GM18873 (cell line): ENCODE results near the gene ADSL.

ENCODE experiments used
- ATAC-seq: cut with Tn5 transposase; IDR thresholded peaks from one replicate; pipeline ENCODE4 v1.9.1; 2021; ENCODE audit warnings: mild to moderate bottlenecking, moderate library complexity, moderate number of reproducible peaks; ENCODE audit not compliant: unreplicated experiment, low FRiP score

Gene ADSL

DNA sequence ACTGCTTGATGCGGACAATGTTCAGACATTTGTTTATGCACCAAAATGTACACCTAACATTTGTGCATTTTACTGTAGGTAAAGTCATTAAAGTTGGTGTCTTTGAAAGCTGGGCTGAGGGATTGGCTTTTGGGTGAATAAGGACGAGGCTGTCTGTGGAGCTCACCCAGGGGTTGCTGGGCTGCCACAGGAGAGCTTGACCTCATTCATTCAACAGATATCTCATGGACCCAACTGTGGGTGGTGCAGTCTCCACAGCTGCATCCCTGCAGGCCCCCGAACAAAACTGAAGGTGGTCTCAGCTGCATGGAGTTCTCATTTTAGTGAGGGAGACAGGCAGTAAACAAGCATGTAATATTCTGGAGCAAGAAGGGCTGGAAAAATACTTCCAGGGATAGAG, 56.8 kb downstream of the ADSL start:
- ATAC-seq = no peak

DNA sequence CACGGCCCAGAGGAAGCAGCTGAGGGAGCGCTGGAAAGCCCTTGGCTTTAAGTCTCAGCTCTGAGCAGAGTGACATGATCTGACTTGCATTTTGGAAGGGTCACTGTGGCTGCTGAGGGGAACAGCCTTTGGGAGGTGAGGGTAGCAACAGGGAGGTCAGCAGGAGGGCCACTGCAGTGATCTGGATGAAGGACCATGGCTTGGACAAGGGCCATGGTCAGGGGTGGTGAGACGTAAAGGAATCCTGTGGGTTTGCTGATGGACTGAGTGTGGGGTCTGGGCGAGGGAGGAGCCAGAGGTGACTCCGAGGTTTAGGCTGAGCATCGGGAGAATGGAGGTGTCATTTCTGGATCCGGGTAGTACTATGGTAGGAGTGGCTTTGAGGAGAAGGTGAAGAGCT, 57.4 kb downstream of the ADSL start:
- ATAC-seq = no peak

DNA sequence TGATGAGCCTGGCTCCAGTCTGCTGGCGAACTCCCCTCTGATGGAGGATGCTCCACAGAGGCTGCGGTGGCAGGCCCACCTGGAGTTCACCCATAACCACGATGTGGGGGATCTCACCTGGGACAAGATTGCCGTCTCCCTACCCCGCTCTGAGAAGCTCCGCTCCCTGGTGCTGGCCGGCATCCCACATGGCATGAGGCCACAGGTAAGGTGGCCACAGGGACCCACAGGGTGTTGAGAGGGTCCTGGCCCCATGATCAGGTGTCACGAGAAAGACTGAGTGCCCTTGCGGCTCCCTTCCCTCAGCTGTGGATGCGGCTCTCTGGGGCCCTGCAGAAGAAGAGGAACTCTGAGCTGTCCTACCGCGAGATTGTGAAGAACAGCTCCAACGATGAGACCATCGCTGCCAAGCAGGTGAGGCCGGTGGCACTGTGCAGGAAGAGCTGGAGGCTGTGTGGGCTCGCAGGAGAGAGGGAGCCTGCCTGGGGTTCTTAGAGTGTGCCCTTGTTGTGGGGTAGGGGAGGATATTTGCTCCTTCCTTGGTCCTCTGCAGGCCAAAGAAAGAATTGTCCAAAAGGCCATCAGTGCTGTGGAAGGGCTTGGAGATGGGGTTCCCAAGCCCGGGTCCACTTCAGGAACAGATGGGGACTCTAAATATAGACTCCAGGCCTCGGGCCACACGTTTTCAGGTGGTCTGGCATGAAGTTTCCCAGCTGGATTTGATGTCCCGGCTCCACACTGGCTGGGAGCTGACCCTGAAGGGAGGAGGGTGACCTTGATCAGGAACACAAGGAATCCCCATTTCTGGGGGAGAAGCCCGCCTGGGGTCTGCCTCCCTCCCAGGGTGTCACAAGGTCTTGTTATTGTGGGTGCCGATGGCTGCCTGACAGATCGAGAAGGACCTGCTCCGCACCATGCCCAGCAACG, 58.2 kb downstream of the ADSL start:
- ATAC-seq = no peak

DNA sequence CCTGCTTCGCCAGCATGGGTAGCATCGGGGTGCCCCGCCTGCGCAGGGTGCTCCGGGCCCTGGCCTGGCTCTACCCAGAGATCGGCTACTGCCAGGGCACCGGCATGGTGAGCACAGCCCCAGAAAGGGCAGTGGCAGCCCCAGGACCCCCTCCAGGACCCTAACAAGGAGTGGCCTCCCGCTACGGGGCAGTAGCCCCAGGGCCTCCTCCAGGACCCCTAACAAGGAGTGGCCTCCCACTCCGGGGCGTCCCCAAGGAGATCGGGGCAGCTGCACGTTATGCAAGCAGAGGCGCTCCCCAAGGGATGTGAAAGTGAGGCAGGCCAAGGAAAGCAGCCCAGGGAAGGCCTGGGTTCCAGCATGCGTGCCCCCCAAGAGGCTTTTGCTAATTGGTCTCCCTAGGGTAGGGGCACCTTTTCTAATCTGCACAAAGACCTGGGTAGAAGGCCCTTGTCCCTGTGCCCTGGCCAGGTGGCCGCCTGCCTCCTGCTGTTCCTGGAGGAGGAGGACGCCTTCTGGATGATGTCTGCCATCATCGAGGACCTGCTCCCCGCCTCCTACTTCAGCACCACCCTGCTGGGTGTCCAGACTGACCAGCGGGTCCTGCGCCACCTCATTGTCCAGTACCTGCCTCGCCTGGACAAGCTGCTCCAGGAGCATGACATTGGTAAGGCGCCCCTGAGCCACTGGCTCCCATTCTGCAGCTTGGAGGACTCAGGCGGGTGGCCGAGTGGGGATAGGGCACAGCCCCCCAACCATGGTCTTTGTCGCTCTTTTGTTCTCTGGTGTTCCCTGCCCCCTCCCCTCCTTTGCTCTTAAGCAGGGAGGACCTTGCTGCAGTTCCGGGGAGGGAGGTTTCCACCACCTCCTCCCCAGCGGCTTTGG, 59.1 kb downstream of the ADSL start:
- ATAC-seq = no peak

DNA sequence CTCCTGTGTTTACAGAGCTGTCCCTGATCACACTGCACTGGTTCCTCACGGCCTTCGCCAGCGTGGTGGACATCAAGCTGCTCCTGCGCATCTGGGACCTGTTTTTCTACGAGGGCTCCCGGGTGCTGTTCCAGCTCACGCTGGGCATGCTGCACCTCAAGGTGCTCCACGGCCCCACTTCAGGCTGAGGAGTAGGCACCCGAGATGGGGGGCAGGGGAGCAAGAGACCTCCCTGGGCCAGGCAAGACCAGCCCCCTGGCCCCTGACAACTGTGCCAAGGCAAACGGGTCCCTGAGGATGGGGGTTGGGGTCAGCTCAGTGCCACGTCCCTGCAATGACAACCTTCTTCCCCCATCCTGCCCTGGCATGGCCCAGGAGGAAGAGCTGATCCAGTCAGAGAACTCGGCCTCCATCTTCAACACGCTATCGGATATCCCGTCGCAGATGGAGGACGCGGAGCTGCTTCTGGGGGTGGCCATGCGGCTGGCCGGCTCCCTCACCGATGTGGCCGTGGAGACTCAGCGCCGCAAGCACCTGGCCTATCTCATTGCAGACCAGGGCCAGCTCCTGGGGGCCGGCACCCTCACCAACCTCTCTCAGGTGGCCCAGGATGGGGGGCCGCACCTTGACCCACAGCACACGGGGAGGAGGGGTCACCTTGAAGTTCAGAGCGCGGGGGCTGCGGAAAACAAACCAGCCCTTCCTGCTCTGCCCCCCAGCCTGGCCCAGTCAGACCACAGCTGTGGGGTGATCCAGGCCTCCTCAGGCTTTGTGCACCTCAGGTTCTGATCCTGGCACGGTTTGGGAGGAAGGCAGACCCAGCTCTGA, 60.0 kb downstream of the ADSL start:
- ATAC-seq = no peak

DNA sequence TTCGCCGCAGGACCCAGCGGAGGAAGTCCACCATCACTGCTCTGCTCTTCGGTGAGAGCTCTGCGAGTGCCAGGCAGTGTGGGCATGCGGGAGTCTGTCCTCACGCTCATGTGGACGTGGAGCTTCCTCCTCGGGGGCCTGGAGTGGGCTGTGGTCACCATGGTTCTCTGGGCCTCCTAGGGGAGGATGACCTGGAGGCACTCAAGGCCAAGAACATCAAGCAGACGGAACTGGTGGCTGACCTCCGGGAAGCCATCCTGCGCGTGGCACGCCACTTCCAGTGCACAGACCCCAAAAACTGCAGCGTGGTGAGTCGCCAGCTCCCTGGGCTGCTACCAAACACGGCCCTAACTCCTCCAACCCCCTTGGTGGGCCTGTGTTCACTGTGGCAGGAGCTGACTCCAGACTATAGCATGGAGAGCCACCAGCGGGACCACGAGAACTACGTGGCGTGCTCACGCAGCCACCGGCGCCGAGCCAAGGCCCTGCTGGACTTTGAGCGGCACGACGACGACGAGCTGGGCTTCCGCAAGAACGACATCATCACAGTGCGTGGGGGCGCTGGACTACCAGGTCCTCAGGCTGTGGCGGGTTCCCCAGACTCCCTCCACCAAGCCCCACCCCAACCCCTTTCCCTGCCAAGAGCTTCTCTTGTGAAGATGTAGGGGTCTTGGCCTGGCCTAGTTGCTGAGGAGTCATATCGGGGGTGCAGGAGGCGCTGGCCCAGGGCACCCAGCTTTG, 60.9 kb downstream of the ADSL start:
- no peak for ATAC-seq

- no peak for ATAC-seq
Observed at GRCh38 chr22:40407831-40408717, 61.8 kb downstream of the ADSL start.

- no peak for ATAC-seq
Observed at GRCh38 chr22:40408718-40409612, 62.7 kb downstream of the ADSL start.

DNA sequence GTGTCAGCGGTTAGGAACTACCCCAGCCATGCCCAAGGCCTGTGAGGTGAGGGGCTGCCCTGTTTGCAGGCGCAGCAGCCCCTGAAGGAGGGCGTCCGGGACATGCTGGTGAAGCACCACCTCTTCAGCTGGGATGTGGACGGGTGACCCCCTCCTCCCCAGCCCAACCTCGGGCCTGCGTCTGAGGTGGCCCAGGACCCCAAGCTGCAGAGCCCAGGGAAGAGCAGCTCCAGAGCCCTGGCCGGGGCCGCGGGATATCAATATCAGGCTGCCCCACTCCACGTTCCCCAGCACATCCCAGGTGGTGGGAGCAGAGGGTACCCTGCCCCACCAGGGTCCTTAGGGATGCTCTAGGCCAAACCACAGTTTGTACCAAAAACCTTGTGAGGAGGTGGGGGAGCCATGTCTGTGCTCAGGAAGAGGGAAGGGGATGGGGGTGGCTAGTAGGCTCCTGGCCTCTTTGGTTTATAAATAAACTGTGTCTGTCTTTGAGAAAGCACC, 63.4 kb downstream of the ADSL start:
- ATAC-seq = no peak

- ATAC-seq = no peak
Observed at GRCh38 chr22:40410272-40410671, 64.0 kb downstream of the ADSL start.

- no peak for ATAC-seq
Observed at GRCh38 chr22:40410731-40411505, 64.6 kb downstream of the ADSL start.

DNA sequence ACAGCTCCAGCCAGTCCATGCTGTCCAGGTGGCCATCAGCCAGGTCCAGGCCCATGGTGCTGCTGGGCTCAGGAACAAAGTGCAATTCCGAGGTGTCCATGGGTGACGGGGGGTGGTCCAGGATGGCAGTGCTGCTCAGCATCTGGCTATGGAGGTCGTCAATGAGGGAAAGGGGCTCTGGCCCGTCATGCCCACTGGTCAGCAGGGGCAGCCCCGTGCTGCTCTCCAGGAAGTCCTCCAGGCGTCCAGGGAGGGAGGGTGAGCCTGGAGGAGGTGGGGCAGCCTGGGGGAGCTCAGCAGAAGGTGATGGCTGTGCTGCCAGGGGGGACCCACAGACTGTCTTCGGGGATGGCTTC, 65.2 kb downstream of the ADSL start:
- ATAC-seq = no peak

- ATAC-seq = no peak
Observed at GRCh38 chr22:40412441-40412840, 66.1 kb downstream of the ADSL start.

DNA sequence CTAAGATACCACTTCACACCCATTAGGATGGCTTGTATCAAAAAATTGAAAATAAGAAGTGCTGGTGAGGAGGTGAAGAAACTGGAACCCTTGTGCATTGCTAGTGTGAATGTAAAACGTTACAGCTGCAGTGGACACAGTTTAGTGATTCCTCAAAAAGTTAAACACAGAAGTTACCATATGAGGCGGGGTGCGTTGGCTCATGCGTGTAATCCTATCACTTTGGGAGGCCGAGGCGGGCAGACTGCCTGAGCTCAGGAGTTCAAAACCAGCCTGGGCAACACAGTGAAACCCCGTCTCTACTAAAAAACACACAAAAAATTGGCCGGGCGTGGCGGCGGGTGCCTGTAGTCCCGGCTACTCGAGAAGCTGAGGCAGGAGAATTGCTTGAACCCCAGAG, 67.6 kb downstream of the ADSL start:
- ATAC-seq = no peak

DNA sequence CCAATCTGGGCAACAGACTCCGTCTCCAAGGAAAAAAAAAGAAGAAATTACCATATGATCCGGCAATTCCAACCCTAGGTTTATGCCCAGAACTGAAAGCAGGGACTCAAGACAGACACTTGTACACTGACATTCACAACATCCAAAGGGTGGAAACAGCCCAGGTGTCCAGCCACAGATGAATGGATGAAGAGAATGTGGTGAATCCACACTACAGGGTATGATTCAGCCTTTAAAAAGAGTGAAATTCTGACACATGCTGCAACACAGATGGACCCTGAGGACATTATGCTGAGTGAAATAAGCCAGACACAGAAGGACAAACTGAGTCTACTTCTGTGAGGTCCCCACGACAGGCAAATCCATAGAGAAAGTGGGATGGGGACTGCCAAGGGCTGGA, 68.0 kb downstream of the ADSL start:
- no peak for ATAC-seq

- ATAC-seq = no peak
Observed at GRCh38 chr22:40414838-40415505, 68.7 kb downstream of the ADSL start.
